SK-N-MC (cell line): ENCODE measurements around the gene CRACDL.

Experiments
- DNase-seq: peaks from one replicate; pipeline ENCODE4 v3.0.0-alpha.2; 2011; ENCODE audit warnings: low read depth, low spot score
- H3K27ac ChIP-seq: fragments of 200-600 bp; sonication (generic); 2 replicates; pipeline ENCODE4 v1.5.1; 2016; ENCODE audit warnings: mixed run types
- H3K36me3 ChIP-seq: fragments of 200-600 bp; sonication (generic); 2 replicates; pipeline ENCODE4 v1.6.1; 2017; ENCODE audit warnings: antibody characterized with exemption, low read length, mixed read lengths; ENCODE audit not compliant: insufficient read depth
- H3K4me3 ChIP-seq: fragments of 200-600 bp; sonication (generic); 2 replicates; pipeline ENCODE4 v1.5.1; 2016
- H3K9ac ChIP-seq: fragments of 200-600 bp; sonication (generic); 2 replicates; pipeline ENCODE4 v1.8.0; 2017; ENCODE audit warnings: mixed run types, mixed read lengths; ENCODE audit not compliant: insufficient read length
- H3K9me3 ChIP-seq: fragments of 200-600 bp; sonication (generic); 2 replicates; pipeline ENCODE4 v1.6.1; 2017; ENCODE audit warnings: low read depth, mild to moderate bottlenecking, antibody characterized with exemption, low read length, moderate library complexity, mixed read lengths
- EZH2 ChIP-seq: fragments of 200-600 bp; sonication (generic); IDR thresholded peaks from one replicate; pipeline ENCODE4 v1.6.1; 2017; ENCODE audit warnings: antibody characterized with exemption
- FOXP2 ChIP-seq: optimal IDR thresholded peaks from 2 replicates; pipeline ENCODE3; 2011; ENCODE audit warnings: mild to moderate bottlenecking, moderate library complexity; ENCODE audit not compliant: insufficient read depth; ENCODE audit errors: extremely low read length, control extremely low read depth
- POLR2AphosphoS5 ChIP-seq: IDR thresholded peaks from 2 replicates; pipeline ENCODE4 v1.6.1; 2012; ENCODE audit warnings: mild to moderate bottlenecking, low read depth, low read length, borderline replicate concordance

Gene CRACDL

DNA sequence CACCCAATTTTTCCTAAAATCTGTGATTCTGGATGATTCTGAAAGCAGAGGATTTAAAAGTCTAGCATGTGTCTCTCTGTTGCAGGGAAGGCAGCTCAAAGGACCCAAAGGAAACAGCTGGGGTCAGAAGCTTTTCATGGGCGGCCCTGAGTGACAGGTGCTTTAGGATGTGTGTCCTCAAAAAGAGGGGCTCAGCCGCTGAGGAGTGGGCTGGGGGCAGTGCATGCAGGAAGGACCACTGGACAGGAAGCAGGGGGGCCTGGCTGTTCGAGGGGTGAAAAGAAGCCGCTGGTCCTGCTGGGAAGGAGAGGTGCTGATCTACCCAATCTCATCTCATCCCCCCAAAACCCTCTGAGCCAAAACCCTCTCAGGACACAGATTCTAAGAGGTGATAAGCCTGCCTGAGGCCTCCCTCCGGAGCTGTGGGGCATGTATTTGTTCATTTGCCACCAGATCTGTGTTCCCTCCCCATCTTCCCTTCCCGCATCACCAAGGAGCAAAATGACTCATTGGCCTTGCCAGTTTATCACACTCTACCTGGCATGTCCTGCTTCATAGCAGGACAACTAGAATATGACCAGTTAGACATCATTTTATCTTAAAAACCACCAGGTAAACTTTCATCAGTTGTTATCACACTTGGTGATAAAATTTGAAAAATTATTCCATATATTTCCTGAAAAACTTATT is 106.3 kb downstream of the CRACDL start:
- H3K4me3 ChIP-seq = no peak overlapping the region
- TF ChIP-seq FOXP2 (no peak), EZH2 (no peak), POLR2AphosphoS5 (no peak)
- no peaks in the 10 kb centered on the region for H3K9me3 ChIP-seq
- H3K9ac ChIP-seq = no peak overlapping the region
- DNase-seq = no peak
- no peaks in the 10 kb centered on the region for H3K36me3 ChIP-seq
- no peak overlapping the region for H3K27ac ChIP-seq

DNA sequence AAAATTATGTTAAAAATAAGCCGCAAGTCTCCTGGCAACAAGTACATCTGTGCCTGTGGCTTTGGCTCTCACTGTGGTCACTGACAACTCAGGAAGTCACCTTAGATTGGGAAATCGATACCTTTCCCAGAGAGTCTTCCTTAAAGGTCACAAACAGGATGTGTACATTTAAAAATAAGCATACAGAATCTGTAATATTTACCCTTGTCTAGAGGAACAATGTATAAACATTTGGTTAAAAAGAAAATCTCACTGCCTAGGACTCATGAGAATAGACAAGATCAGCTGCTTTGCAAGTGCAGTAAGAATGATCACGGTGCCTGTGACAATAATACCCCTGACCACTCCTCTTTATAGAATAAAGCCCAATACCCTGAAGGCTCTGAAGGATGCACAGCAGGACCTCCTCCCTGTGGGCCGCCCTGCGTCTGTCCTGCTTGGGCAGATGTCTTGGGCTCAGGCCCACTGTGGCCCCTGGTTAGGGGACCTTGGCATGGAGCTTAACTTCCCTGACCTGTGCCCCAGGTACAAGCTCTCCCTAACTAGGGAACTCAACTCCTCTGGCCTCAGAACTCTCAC is 107.1 kb downstream of the CRACDL start:
- DNase-seq = no peak
- Histone ChIP-seq H3K9me3 (no peaks in the 10 kb centered on the region), H3K36me3 (no peaks in the 10 kb centered on the region), H3K9ac (no peak overlapping the region), H3K4me3 (no peak overlapping the region), H3K27ac (no peak overlapping the region)
- TF ChIP-seq POLR2AphosphoS5 (no peak), FOXP2 (no peak)

DNA sequence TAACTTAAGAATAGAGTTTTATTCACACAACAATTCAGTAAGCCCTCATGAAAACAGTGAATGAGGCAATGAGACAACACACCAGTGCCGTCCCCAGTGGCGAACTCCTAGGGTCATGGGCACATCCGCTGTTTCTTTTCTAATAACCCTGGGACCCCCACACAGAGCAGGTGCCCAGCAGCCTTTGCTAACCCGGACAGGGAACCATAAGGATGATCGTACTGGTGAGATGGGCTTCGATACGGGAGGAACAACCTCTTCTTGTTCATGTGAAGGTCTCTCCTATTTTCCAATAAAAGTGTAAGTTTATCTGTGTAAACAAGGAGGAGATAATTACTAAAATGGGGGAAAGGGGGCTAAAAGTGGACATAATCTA is 107.7 kb downstream of the CRACDL start:
- H3K9me3 ChIP-seq = no peaks in the 10 kb centered on the region
- TF ChIP-seq POLR2AphosphoS5 (no peak), FOXP2 (no peak), EZH2 (no peak)
- H3K27ac ChIP-seq = no peak overlapping the region
- no peaks in the 10 kb centered on the region for H3K36me3 ChIP-seq
- H3K4me3 ChIP-seq = no peak overlapping the region
- no peak for DNase-seq
- no peak overlapping the region for H3K9ac ChIP-seq

DNA sequence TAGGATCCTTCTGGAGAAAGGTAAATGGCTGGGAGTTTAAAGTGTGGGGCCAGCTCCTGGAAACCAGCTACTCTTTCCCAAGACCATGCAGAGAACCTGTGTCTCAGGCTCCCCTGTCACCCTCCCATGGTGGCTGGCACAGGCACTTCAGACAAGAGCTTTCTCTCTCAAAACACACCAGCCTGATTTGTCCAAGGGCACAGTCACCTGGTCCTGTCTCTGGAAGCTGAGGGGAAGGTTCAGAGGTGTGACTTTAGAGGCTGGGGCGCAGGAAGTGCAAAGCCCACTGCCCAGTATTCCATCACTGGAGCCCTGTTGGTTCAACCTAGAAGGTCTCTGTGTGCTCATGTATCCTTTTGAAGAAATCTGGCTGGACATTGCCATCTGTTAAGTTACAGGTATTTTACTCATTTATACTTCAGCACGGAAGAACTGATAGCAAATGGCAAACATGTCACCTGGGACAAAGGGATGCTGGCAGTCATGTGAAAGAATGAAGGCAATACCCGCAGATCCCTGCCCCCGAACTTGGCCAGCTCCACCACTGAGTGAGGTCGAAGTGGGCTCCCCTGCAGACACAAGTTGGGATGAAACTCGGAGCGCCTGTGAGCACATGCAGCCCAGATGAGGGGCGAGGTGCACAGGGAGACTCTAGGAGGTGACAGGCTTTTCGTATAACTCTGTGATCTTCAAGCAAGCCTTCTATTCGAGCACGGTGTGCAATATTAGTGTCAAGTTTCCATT is 108.2 kb downstream of the CRACDL start:
- H3K27ac ChIP-seq = no peak overlapping the region
- no peak for DNase-seq
- TF ChIP-seq POLR2AphosphoS5 = no peak
- no peak for TF ChIP-seq FOXP2
- no peaks in the 10 kb centered on the region for H3K9me3 ChIP-seq
- H3K4me3 ChIP-seq = no peak overlapping the region
- no peaks in the 10 kb centered on the region for H3K36me3 ChIP-seq
- H3K9ac ChIP-seq = no peak overlapping the region

DNA sequence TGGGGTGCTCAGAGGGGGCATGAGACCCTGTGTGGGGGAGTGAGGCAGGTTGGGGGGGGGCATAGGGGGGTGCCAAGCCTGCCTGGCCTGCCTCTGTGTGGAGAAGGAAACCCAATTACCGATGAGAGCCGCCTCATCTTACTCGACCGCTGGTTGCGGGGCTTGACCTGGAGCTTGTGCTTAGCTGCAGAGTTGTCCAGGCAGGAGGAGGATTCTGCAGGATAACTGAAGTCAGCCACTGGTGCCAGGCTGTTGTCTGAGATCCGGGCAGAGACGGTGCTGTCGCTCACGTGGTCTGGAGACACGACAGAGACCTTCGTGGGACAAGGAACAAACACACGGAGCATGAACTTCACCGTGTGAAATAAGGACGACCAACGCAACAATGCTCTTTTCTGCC is 109.2 kb downstream of the CRACDL start:
- Histone ChIP-seq H3K9ac (no peak overlapping the region), H3K27ac (no peak overlapping the region)
- TF ChIP-seq EZH2 (no peak), FOXP2 (no peak), POLR2AphosphoS5 (no peak)

DNA sequence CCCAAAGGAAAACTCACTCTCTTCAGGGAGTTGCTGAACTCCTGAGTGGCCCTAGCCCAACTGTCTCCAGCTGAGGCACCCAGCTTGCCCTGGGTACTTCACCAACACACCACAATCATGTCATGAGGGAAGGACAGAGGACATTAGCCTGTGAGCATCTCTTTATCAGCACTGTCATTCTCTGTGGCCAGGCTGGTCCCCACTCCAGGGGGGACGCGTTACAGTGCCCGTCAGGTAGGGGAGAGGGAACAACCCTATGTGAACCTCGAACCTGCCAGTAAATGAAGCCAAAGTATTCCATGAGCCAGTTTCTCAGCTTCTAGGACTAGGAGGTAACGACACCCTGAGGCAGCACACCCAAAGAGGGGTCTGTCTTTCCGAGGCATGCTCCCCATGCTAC is 110.2 kb downstream of the CRACDL start:
- Histone ChIP-seq H3K4me3 (no peak overlapping the region), H3K27ac (no peak overlapping the region), H3K36me3 (no peaks in the 10 kb centered on the region), H3K9me3 (no peaks in the 10 kb centered on the region), H3K9ac (no peak overlapping the region)
- DNase-seq = no peak
- no peak for TF ChIP-seq EZH2
- TF ChIP-seq FOXP2 = no peak
- TF ChIP-seq POLR2AphosphoS5 = no peak

More for the DNA sequence above, 109.2 kb downstream of the CRACDL start:
- Histone ChIP-seq H3K36me3 (no peaks in the 10 kb centered on the region), H3K4me3 (no peak overlapping the region), H3K9me3 (no peaks in the 10 kb centered on the region)
- no peak for DNase-seq

DNA sequence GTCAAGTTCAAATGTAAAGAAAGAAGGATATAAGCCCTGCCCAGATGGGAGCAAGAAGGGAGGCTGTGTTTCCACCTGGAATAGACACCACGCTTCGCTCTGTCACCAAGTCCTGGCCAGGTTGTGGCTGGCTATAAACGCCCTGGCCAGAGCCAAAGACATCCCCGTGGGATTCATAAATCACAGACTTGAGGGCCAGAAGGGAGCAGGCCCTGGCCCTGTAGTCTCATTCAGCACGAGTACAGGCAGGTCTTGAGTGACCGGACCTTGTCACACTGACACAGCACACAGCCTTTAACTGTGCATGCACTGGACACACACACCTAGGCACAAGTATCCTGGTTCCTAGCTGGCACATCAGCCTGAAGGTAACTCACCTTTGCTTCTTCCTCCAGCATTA is 110.6 kb downstream of the CRACDL start:
- H3K36me3 ChIP-seq = no peaks in the 10 kb centered on the region

DNA sequence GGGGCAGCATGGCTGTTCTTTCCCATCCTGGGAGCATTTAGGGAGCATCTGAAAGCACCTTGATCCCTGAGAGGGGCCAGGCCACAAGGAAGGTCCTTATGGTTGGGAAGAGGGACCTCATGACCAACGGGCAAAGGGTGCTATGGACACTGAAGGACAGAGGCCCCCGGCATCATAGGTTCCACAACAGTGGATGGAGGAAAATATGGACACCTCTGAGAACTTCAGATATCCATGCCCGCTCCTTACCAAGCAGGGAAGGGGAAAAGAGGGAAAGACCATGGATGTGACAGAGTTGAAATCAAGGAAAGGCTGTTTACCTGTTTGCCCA is 111.0 kb downstream of the CRACDL start:
- H3K4me3 ChIP-seq = no peak overlapping the region
- no peak overlapping the region for H3K27ac ChIP-seq
- H3K36me3 ChIP-seq = no peaks in the 10 kb centered on the region
- TF ChIP-seq EZH2 = no peak
- no peak overlapping the region for H3K9ac ChIP-seq
- no peaks in the 10 kb centered on the region for H3K9me3 ChIP-seq
- DNase-seq = no peak

More for the DNA sequence above, 110.6 kb downstream of the CRACDL start:
- TF ChIP-seq EZH2 (no peak), POLR2AphosphoS5 (no peak), FOXP2 (no peak)
- H3K9ac ChIP-seq = no peak overlapping the region
- H3K9me3 ChIP-seq = no peaks in the 10 kb centered on the region
- no peak overlapping the region for H3K4me3 ChIP-seq
- H3K27ac ChIP-seq = no peak overlapping the region
- no peak for DNase-seq
